A673 (cell line): ENCODE data around the gene USP31.

Experiments
- CTCF ChIP-seq: fragments of 300-800, 200-600 bp; sonication (generic); conservative IDR thresholded peaks from 2 replicates; pipeline ENCODE4 v1.5.1; 2017; ENCODE audit warnings: low read depth, mild to moderate bottlenecking, antibody characterized with exemption, low read length, moderate library complexity, mixed read lengths
- EZH2 ChIP-seq: fragments of 200-600 bp; sonication (generic); IDR thresholded peaks from 2 replicates; pipeline ENCODE4 v1.6.1; 2017; ENCODE audit warnings: borderline replicate concordance, low read depth, mild to moderate bottlenecking, mixed read lengths, antibody characterized with exemption, low read length; ENCODE audit not compliant: poor library complexity, severe bottlenecking

- no peak for TF ChIP-seq CTCF
- TF ChIP-seq EZH2, result no peak
Measured at GRCh38 chr16:23145608-23146007, 3.6 kb downstream of the USP31 start.
